GM12865 (cell line): ENCODE measurements around the gene OSBPL10.

ENCODE experiments used
- DNase-seq: peaks from one replicate; pipeline ENCODE4 v3.0.0; 2010; ENCODE audit warnings: low read depth
- H3K4me3 ChIP-seq: 2 replicates; pipeline ENCODE4 v1.5.1; 2011; ENCODE audit warnings: mild to moderate bottlenecking, low read depth, low read length, control low read depth
- CTCF ChIP-seq: IDR thresholded peaks from 2 replicates; pipeline ENCODE4 v1.5.1; 2011; ENCODE audit warnings: low read length, control low read depth, low read depth, inconsistent platforms; ENCODE audit not compliant: insufficient read depth; ENCODE audit errors: missing control alignments

Gene OSBPL10

GRCh38 chr3:31728403-31728802, 252.7 kb downstream of the OSBPL10 start:
- no peak overlapping the region for H3K4me3 ChIP-seq
- DNase-seq, result no peak
- no peak for TF ChIP-seq CTCF

- no peak for DNase-seq
- H3K4me3 ChIP-seq, result no peak overlapping the region
- TF ChIP-seq CTCF, result no peak
Observed at GRCh38 chr3:31725976-31726375, 255.1 kb downstream of the OSBPL10 start.

GRCh38 chr3:31725568-31725967, 255.5 kb downstream of the OSBPL10 start:
- DNase-seq, result no peak
- no peak overlapping the region for H3K4me3 ChIP-seq
- no peak for TF ChIP-seq CTCF

- no peak overlapping the region for H3K4me3 ChIP-seq
- TF ChIP-seq CTCF, result peak; percentile 33
- DNase-seq, result peak; percentile 45
Observed at GRCh38 chr3:31724651-31725050, 256.4 kb downstream of the OSBPL10 start.

GRCh38 chr3:31724116-31724515, 256.9 kb downstream of the OSBPL10 start:
- H3K4me3 ChIP-seq, result no peak overlapping the region
- TF ChIP-seq CTCF, result no peak
- no peak for DNase-seq

GRCh38 chr3:31723701-31724100, 257.4 kb downstream of the OSBPL10 start:
- no peak overlapping the region for H3K4me3 ChIP-seq
- TF ChIP-seq CTCF, result no peak
- DNase-seq, result no peak

GRCh38 chr3:31721676-31722075, 259.4 kb downstream of the OSBPL10 start:
- no peak overlapping the region for H3K4me3 ChIP-seq
- DNase-seq, result no peak
- no peak for TF ChIP-seq CTCF
